HEK293T (cell line): Measurements from ENCODE around the gene ARL6IP6.
"Not testable (repeated sequence)": the region's sequence is repeated elsewhere in the genome, so short reads cannot be mapped to it uniquely, and the experiment has no call there.

Experiments used
- CTCF ChIA-PET: fragments of 350-600 bp; formaldehyde crosslinking; extraction: SDS; loops from one replicate; lab custom pipeline; 2021; ENCODE audit warnings: antibody characterized with exemption, inconsistent platforms; lab: Yijun Ruan, JAX
- POLR2A ChIA-PET: fragments of 350-600 bp; formaldehyde crosslinking; extraction: SDS; loops from one replicate; lab custom pipeline; 2020; ENCODE audit warnings: antibody characterized with exemption, inconsistent platforms; lab: Yijun Ruan, JAX
- DNase-seq: peaks from one replicate; pipeline ENCODE4 v3.0.0; 2012; ENCODE audit warnings: mixed read lengths; ENCODE audit errors: extremely low spot score
- ARNT ChIP-seq: fragments of 450-650 bp; IDR thresholded peaks from 2 replicates; pipeline ENCODE4 v1.6.1; 2017; ENCODE audit warnings: mild to moderate bottlenecking
- BHLHE40 ChIP-seq: fragments of 450-650 bp; IDR thresholded peaks from 2 replicates; pipeline ENCODE4 v1.6.1; 2016; ENCODE audit warnings: mild to moderate bottlenecking, moderate library complexity, borderline replicate concordance
- CTBP1 ChIP-seq: fragments of 450-650 bp; IDR thresholded peaks from 2 replicates; pipeline ENCODE4 v1.6.1; 2016; ENCODE audit warnings: borderline replicate concordance
- ELF4 ChIP-seq: fragments of 450-650 bp; IDR thresholded peaks from 2 replicates; pipeline ENCODE4 v1.6.1; 2017; ENCODE audit warnings: antibody characterized with exemption
- FOXA1 ChIP-seq: fragments of 450-650 bp; IDR thresholded peaks from 2 replicates; pipeline ENCODE4 v1.6.1; 2016; ENCODE audit warnings: mild to moderate bottlenecking
- FOXK2 ChIP-seq: fragments of 450-650 bp; IDR thresholded peaks from 2 replicates; pipeline ENCODE4 v1.6.1; 2016; ENCODE audit warnings: mild to moderate bottlenecking
- FOXM1 ChIP-seq: fragments of 450-650 bp; IDR thresholded peaks from 2 replicates; pipeline ENCODE4 v1.6.1; 2017; ENCODE audit warnings: mild to moderate bottlenecking, borderline replicate concordance
- HDGF ChIP-seq: fragments of 450-650 bp; IDR thresholded peaks from 2 replicates; pipeline ENCODE4 v1.6.1; 2017; ENCODE audit warnings: antibody characterized with exemption, borderline replicate concordance
- L3MBTL2 ChIP-seq: fragments of 450-650 bp; conservative IDR thresholded peaks from 2 replicates; pipeline ENCODE4 v1.6.1; 2016; ENCODE audit warnings: mild to moderate bottlenecking
- LEF1 ChIP-seq: fragments of 450-650 bp; IDR thresholded peaks from 2 replicates; pipeline ENCODE4 v1.6.1; 2017; ENCODE audit warnings: mild to moderate bottlenecking, borderline replicate concordance
- NFRKB ChIP-seq: fragments of 450-650 bp; IDR thresholded peaks from 2 replicates; pipeline ENCODE4 v1.6.1; 2016; ENCODE audit warnings: mild to moderate bottlenecking, moderate library complexity
- SP1 ChIP-seq: fragments of 450-650 bp; IDR thresholded peaks from 2 replicates; pipeline ENCODE4 v1.6.1; 2017
- SUZ12 ChIP-seq: fragments of 450-650 bp; IDR thresholded peaks from 2 replicates; pipeline ENCODE4 v1.6.1; 2016; ENCODE audit warnings: mild to moderate bottlenecking
- TARDBP ChIP-seq: fragments of 450-650 bp; IDR thresholded peaks from 2 replicates; pipeline ENCODE4 v1.6.1; 2016
- ZNF384 ChIP-seq: fragments of 450-650 bp; IDR thresholded peaks from 2 replicates; pipeline ENCODE4 v1.6.1; 2016
- TF ChIP-seq, protein P1 (sequence below): fragments of 450-650 bp; IDR thresholded peaks from 2 replicates; pipeline ENCODE4 v1.6.1; 2016

Gene ARL6IP6

GRCh38 chr2:152761214-152761613 lies 42.8 kb downstream of the ARL6IP6 start:
- TF ChIP-seq FOXK2 (no peak), L3MBTL2 (no peak), ARNT (no peak), TARDBP (no peak), NFRKB (no peak)
- ChIA-PET CTCF (no interaction called here), POLR2A (no interaction called here)
- DNase-seq = no peak

GRCh38 chr2:152762202-152762601 lies 43.8 kb downstream of the ARL6IP6 start:
- TF ChIP-seq FOXA1 = no peak
- no peak for TF ChIP-seq SUZ12
- no peak for TF ChIP-seq TARDBP
- TF ChIP-seq SP1 = no peak
- no peak for DNase-seq
- ChIA-PET CTCF (no interaction called here), POLR2A (no interaction called here)

- DNase-seq, POLR2A ChIA-PET, CTCF ChIA-PET: not testable (repeated sequence)
Observed at GRCh38 chr2:152763208-152763607, 44.8 kb downstream of the ARL6IP6 start.

- CTCF ChIA-PET = no interaction called here
- POLR2A ChIA-PET = no interaction called here
- no peak for DNase-seq
- no peak for TF ChIP-seq BHLHE40
- TF ChIP-seq FOXM1 = no peak
- TF ChIP-seq SP1 = no peak
- TF ChIP-seq TARDBP = no peak
- no peak for TF ChIP-seq L3MBTL2
- no peak for TF ChIP-seq FOXK2
- no peak for TF ChIP-seq CTBP1
- TF ChIP-seq, protein P1, sequence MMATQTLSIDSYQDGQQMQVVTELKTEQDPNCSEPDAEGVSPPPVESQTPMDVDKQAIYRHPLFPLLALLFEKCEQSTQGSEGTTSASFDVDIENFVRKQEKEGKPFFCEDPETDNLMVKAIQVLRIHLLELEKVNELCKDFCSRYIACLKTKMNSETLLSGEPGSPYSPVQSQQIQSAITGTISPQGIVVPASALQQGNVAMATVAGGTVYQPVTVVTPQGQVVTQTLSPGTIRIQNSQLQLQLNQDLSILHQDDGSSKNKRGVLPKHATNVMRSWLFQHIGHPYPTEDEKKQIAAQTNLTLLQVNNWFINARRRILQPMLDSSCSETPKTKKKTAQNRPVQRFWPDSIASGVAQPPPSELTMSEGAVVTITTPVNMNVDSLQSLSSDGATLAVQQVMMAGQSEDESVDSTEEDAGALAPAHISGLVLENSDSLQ = no peak
Observed at GRCh38 chr2:152763651-152764050, 45.2 kb downstream of the ARL6IP6 start.

DNA sequence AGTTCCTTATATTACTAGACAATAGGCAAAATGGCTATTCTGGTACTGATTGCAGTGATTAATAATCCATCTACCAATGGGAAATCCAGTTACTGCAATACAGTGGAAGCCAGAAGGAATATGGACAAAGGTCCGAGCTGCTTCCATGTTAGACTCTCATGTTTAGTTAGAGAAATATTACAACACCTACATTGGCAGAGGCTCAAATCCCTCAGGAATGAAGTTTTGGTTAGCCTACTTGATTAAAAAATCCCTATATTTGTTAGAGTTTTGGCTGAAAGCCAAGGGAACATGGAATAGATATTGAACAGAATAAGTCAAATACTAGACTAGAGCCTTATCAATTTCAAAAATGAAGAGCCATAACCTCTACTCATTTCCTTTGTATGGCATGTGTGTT lies 48.5 kb downstream of the ARL6IP6 start:
- ChIA-PET POLR2A (no interaction called here), CTCF (no interaction called here)
- no peak for DNase-seq
- TF ChIP-seq HDGF = no peak
- no peak for TF ChIP-seq ELF4
- no peak for TF ChIP-seq FOXA1

DNA sequence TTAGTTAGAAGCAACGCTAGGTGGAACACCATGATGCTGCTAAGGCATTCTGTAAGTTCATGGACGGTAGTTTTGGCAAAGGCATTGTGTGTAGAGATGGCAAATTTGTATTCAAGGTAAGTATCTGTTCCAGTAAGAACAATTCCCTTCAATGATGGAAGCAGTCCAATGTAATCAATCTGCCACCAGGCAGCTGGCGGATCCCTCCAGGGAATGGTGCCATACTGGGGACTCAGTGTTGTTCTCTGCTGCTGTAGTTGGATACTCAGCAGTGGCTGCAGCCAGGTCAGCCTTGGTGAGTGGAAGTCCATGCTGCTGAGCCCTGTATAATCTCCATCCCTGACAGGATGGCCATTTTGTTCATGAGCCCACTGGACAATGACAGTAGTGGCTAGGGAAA lies 62.8 kb downstream of the ARL6IP6 start:
- CTCF ChIA-PET = no interaction called here
- no peak for DNase-seq
- POLR2A ChIA-PET = no interaction called here
- no peak for TF ChIP-seq CTBP1
- TF ChIP-seq BHLHE40 = no peak
- no peak for TF ChIP-seq SUZ12
- TF ChIP-seq, protein P1 = no peak
- TF ChIP-seq HDGF = no peak
- TF ChIP-seq FOXK2 = no peak
- TF ChIP-seq SP1 = no peak
- TF ChIP-seq FOXA1 = no peak
- TF ChIP-seq ZNF384 = no peak
- TF ChIP-seq L3MBTL2 = no peak
- no peak for TF ChIP-seq NFRKB
- TF ChIP-seq TARDBP = no peak
- TF ChIP-seq FOXM1 = no peak
- TF ChIP-seq LEF1 = no peak
- no peak for TF ChIP-seq ELF4
- TF ChIP-seq ARNT = no peak

DNA sequence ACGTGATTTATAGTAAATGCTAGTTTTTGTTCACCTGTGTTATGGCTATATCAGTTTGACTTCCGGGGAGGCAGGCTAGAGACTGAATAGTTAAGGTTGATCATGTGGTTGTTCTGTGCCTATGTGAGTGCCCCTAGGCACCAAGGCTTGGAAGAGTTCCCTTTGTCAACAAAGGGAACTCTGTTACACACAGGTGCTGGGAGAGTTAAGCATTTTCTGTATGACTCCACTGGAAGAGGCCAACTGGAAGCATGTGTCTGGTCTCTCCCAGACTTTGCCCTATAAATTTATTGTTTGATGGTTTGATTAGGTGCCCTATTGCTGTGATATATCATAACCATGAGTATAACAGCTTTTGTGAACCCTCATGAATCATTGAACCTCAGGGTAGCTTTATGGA lies 63.8 kb downstream of the ARL6IP6 start:
- ChIA-PET CTCF (no interaction called here), POLR2A (no interaction called here)
- DNase-seq = no peak
- no peak for TF ChIP-seq NFRKB
- no peak for TF ChIP-seq SUZ12
- TF ChIP-seq L3MBTL2 = no peak
- no peak for TF ChIP-seq HDGF
- no peak for TF ChIP-seq CTBP1
- no peak for TF ChIP-seq BHLHE40
- TF ChIP-seq SP1 = no peak

DNA sequence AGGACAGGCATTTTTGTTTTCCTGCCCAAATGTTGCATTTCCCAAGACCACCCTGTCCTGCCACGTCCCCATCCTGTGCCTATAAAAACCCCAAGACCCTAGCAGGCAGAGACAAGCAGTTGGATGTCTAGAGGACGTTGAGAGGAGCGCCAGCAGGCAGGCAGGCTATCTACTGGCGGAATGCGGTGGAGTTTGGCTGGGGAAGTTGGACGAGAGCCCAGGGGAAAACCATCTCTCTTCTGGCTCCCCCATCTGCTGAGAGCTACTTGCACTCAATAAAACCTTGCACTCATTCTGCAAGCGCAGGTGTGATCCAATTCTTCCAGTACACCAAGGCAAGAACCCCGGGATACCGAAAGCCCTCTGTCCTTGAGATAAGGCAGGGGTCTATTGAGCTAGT lies 72.5 kb downstream of the ARL6IP6 start:
- ChIA-PET CTCF (no interaction called here), POLR2A (no interaction called here)
- DNase-seq = no peak
- TF ChIP-seq, protein P1 = no peak
- TF ChIP-seq CTBP1 (no peak), FOXK2 (no peak), BHLHE40 (no peak), L3MBTL2 (no peak), HDGF (no peak), NFRKB (no peak), LEF1 (no peak), SP1 (no peak), ELF4 (no peak), ZNF384 (no peak), ARNT (no peak), SUZ12 (no peak), FOXM1 (no peak), FOXA1 (no peak), TARDBP (no peak)
